GM12865 (cell line): ENCODE results near the gene TMOD3.
A peak's percentile ranks its signal among the peaks of the same experiment; 100 is the strongest.
"Not testable (repeated sequence)": the region's sequence is repeated elsewhere in the genome, so short reads cannot be mapped to it uniquely, and the experiment has no call there.

Experiments
- DNase-seq: peaks from one replicate; pipeline ENCODE4 v3.0.0; 2010; ENCODE audit warnings: low read depth
- H3K4me3 ChIP-seq: 2 replicates; pipeline ENCODE4 v1.5.1; 2011; ENCODE audit warnings: mild to moderate bottlenecking, low read depth, low read length, control low read depth
- TF ChIP-seq, protein P1 (sequence below): IDR thresholded peaks from 2 replicates; pipeline ENCODE4 v1.5.1; 2011; ENCODE audit warnings: low read length, control low read depth, low read depth, inconsistent platforms; ENCODE audit not compliant: insufficient read depth; ENCODE audit errors: missing control alignments

TMOD3 gene

DNA sequence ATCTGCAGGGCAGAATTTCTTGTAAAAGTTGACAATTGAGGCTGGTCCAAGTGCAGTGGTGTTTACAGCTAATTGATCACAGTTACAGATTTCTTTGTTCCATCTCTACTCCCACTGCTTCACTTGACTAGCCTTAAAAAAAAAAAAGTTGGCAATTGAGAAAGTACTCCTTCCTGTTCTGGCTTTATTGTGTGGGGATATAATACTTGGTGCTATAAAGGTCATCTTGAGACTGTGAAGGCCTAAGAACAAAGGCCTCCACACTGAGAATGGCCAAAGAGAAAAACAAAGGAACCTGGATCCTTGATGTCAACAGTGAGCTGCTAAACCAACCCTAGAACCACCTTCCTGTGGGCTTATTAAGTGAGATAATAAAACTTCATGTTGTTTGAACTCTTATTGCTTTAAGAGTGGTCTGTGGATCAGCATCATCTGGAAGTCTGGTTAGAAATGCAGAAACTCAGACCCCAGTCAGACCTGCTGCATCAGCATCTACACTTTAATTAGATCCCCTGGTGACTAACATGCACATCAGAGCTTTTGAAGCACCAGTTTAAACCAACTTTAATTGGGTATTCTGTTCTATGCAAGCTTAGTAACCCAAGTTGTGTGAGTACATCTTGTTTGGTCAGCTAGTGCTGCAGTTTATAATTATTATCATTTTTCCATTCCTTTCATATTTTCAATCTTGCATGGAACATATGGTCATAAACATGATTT, 55.2 kb downstream of the TMOD3 start:
- DNase-seq, result no peak
- TF ChIP-seq, protein P1, sequence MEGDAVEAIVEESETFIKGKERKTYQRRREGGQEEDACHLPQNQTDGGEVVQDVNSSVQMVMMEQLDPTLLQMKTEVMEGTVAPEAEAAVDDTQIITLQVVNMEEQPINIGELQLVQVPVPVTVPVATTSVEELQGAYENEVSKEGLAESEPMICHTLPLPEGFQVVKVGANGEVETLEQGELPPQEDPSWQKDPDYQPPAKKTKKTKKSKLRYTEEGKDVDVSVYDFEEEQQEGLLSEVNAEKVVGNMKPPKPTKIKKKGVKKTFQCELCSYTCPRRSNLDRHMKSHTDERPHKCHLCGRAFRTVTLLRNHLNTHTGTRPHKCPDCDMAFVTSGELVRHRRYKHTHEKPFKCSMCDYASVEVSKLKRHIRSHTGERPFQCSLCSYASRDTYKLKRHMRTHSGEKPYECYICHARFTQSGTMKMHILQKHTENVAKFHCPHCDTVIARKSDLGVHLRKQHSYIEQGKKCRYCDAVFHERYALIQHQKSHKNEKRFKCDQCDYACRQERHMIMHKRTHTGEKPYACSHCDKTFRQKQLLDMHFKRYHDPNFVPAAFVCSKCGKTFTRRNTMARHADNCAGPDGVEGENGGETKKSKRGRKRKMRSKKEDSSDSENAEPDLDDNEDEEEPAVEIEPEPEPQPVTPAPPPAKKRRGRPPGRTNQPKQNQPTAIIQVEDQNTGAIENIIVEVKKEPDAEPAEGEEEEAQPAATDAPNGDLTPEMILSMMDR, result no peak
- no peak overlapping the region for H3K4me3 ChIP-seq

DNA sequence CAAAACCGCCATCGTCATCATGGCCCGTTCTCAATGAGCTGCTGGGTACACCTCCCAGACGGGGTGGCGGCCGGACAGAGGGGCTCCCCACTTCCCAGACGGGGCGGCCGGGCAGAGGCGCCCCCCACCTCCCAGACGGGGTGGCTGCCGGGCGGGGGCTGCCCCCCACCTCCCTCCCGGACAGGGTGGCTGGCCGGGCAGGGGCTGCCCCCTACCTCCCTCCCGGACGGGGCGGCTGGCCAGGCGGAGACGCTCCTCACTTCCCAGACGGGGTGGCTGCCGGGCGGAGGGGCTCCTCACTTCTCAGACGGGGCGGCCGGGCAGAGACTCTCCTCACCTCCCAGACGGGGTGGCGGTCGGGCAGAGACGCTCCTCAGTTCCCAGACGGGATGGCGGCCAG, 56.3 kb downstream of the TMOD3 start:
- not testable (repeated sequence) for DNase-seq, H3K4me3 ChIP-seq

DNA sequence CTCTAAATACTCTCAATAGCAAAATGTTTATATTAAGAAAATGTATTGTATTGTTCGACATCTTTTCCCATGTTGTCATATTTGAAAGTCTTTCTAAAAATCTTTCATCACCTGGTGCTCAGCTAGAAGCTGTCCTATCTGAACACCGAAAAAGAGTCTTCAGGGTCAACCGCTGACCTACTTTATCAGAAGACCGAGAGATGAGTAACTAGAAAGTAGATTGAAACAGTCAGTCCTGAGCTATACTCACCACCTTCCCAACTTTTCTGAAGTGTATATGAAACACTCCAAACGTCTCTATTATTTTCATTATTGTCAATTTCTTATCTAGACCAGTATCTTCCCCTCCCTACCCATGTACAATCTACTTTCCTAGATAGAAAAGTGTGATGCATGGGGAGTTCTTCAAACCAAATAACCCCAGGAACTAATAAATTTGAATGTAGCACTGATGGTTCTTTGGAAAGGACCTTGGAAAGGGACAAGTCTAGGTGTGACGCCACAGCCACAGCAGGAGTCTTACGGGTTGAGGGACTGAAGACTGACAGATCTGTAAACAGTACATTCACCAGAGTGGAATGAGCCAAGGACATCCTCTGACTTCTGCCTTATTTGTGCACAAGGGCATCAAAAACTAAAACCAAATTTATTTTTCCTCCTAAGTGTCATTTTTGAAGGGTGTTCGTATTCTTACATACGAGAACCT, 58.6 kb downstream of the TMOD3 start:
- H3K4me3 ChIP-seq, result no peak overlapping the region
- TF ChIP-seq, protein P1, result no peak
- no peak for DNase-seq

DNA sequence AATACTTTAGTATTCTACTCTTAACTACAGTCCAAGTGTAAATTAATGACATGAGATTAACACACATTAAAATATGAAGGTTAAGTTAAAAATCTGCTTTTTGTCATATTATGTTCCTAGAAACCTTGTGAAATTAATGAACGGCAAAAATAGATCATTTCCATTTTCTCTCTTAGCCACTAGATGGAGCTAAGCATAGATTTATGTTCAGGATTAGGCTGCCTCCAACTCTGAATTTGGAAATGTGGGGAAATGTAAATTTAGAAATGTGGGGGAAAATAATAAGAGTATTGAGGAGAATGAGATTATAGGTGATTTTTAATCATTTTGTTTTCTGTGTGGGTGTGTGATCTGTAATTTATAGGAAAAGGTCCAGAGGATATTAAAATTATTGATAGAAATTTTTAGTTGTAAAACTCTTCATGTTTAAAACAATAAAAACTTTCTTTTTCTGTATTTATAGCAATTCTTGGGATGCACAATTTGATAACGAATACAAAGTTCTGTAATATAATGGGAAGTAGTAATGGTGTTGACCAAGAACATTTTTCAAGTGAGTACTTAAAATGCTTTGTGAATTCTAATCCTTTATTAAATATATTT, 59.2 kb downstream of the TMOD3 start:
- peak; percentile 8 for DNase-seq
- H3K4me3 ChIP-seq, result no peak overlapping the region
- TF ChIP-seq, protein P1, result peak; percentile 56

DNA sequence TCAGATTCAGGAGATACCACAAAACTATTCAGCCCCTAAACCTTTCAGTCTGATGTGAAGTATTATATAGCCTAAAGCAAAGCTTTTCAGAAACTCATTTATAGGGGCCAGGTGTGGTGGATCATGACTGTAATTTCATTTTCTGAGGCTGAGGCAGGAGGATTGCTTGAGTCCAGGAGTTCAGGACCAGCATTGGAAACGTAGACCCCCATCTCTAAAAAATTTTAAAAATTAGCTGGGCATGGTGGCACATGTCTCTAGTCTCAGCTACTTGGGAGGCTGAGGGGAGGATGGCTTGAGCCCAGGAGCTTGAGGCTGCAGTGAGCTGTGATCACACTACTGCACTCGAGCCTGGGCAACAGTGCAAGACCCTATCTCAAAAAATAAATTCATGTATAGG, 60.0 kb downstream of the TMOD3 start:
- no peak overlapping the region for H3K4me3 ChIP-seq
- TF ChIP-seq, protein P1, result no peak
- DNase-seq, result no peak

DNA sequence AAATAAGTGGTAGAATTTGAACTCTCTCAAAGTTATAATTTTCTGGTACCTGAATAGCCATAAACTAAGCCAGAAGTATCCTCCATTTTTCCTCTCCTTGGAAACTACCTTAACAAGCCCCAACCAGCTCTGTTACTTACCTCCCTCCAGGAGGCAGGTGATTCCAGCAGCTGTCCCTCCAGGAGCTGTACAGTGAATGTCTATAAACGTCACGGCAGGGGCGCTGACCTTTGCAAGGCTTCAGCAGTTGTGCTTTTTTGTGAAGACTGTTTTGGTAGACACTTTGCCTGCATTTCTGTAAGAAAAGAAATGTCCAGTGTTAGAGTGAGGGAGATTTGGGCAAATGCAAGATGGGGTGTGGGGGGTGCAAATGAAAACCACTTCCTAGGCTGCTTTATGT, 75.0 kb downstream of the TMOD3 start:
- TF ChIP-seq, protein P1, result no peak
- no peak for DNase-seq
- H3K4me3 ChIP-seq, result no peak overlapping the region

DNA sequence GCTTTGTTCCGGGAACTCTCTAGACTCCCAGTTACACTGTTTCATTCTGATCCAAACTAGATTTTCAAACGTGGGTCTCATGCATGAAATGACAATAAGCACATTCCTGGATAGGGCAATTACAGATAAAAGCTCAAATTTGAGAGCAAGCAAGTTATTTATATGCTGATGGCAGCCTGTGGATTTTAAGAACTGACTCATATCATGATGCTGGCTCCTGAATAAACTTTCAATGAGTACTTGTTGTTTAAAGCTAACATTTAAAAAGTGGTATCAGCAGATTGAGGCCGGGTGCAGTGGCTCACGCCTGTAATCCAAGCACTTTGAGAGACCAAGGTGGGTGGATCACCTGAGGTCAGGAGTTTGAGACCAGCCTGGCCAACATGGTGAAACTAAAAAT, 75.5 kb downstream of the TMOD3 start:
- no peak overlapping the region for H3K4me3 ChIP-seq
- DNase-seq, result no peak
- TF ChIP-seq, protein P1, result no peak
